K562 (cell line): Measurements from ENCODE around the gene AURKB. TPM values are rescaled to one million over a fixed set of nuclear protein-coding genes. Genes with fewer than 3 reads are reported as not detected.

ENCODE experiments used
- microRNA counts: library from miRNA; unstranded; fragments of <30 nt; microRNA quantifications from one replicate; lab custom pipeline; 2016
- microRNA-seq: library from miRNA; unstranded; fragments of <30 nt; microRNA quantifications from one replicate; pipeline ENCODE4, GENCODE V29; 2018; ENCODE audit warnings: borderline microRNAs expressed
- polyA plus RNA-seq, 8 experiments: library from polyadenylated mRNA; depleted of rRNA in 4 of 8; stranded (reverse) in 5 of 8; unstranded in 3 of 8; fragments of >200 nt; fragmentation: Nextera tagmentation in 2 of 8; fragmentation: Illumina TruSeq in 1 of 8; extraction: Ambion mirVana in 2 of 8; extraction: Trizol in 1 of 8; gene quantifications; 2 replicates each; pipeline versions ENCODE4 v1.2.1 to v1.2.3, GENCODE V29; 2011 to 2014; ENCODE audit warnings: inconsistent platforms in 1 of 8, missing spikeins in 1 of 8
- total RNA-seq, 7 experiments: library from RNA; depleted of rRNA in 6 of 7; stranded (reverse); fragments of >200 nt in 6 of 7; fragmentation: Illumina TruSeq in 2 of 7; extraction: Trizol in 2 of 7; gene quantifications; 2 replicates each; pipeline versions ENCODE4 v1.2.1 to v1.2.3, GENCODE V29; 2011 to 2021; ENCODE audit warnings: low replicate concordance in 1 of 7

Gene AURKB
- total and polyA plus RNA-seq, 9 of the 15 experiments (the other 6 are each of a cell fraction or from before 2014, with no cell fraction given), result 27.2 to 114 (median 74.8) TPM

MicroRNAs encoded within 50 kb of the gene (microRNA counts, 767-probe panel; counts per million panel counts)
- microRNA hsa-miR-4521 (lab: Ali Mortazavi, UCI), result not detected

Small RNAs within 50 kb of the gene (microRNA-seq; reads per million reads assigned to microRNA genes)
- gene MIR4521, result 819 reads per million, percentile 91 among the genes with 10 or more reads in this experiment

Other genes with a start within 250 kb of the AURKB start
Only the 7 nearest of the 18 such genes appear.
- 4.5 and 10.5 TPM in 2 replicates for gene PER1, start 58.2 kb downstream of the AURKB start, total RNA-seq (2014; rRNA removed)
- 1.3 and 2.1 TPM in 2 replicates for gene PER1, start 58.2 kb downstream of the AURKB start, total RNA-seq (2014; rRNA removed; fragmentation: Illumina TruSeq; extraction: Trizol)
- 1.6 and 2.0 TPM in 2 replicates for gene PER1, start 58.2 kb downstream of the AURKB start, total RNA-seq (2015; rRNA removed; fragmentation: Illumina TruSeq; extraction: Trizol)
- 24.4 and 26.0 TPM in 2 replicates for gene PER1, start 58.2 kb downstream of the AURKB start, total RNA-seq (2021)
- gene PER1, start 58.2 kb downstream of the AURKB start, polyA plus RNA-seq (2011; rRNA removed), result 3.4 and 11.1 TPM in 2 replicates
- gene PER1, start 58.2 kb downstream of the AURKB start, polyA plus RNA-seq (2014; fragmentation: Illumina TruSeq; extraction: Trizol), result 6.7 and 11.2 TPM in 2 replicates
- gene PER1, start 58.2 kb downstream of the AURKB start, polyA plus RNA-seq (2014; fragmentation: Nextera tagmentation; extraction: Ambion mirVana), result under 1 TPM; 0.13 to 0.25 TPM
- gene PER1, start 58.2 kb downstream of the AURKB start, polyA plus RNA-seq (2014; rRNA removed), result 11.0 TPM in 2 replicates
- 5.9 and 6.0 TPM in 2 replicates for gene VAMP2, start 47.6 kb downstream of the AURKB start, total RNA-seq (2014; rRNA removed)
- gene VAMP2, start 47.6 kb downstream of the AURKB start, total RNA-seq (2014; rRNA removed; fragmentation: Illumina TruSeq; extraction: Trizol), result 4.8 and 5.5 TPM in 2 replicates
- 4.4 and 4.9 TPM in 2 replicates for gene VAMP2, start 47.6 kb downstream of the AURKB start, total RNA-seq (2015; rRNA removed; fragmentation: Illumina TruSeq; extraction: Trizol)
- gene VAMP2, start 47.6 kb downstream of the AURKB start, total RNA-seq (2021), result 17.5 and 23.4 TPM in 2 replicates
- 13.4 and 22.8 TPM in 2 replicates for gene VAMP2, start 47.6 kb downstream of the AURKB start, polyA plus RNA-seq (2011; rRNA removed)
- 28.1 and 31.8 TPM in 2 replicates for gene VAMP2, start 47.6 kb downstream of the AURKB start, polyA plus RNA-seq (2014; fragmentation: Illumina TruSeq; extraction: Trizol)
- 1 to 10 TPM; 2.3 to 3.2 TPM for gene VAMP2, start 47.6 kb downstream of the AURKB start, polyA plus RNA-seq (2014; fragmentation: Nextera tagmentation; extraction: Ambion mirVana)
- gene VAMP2, start 47.6 kb downstream of the AURKB start, polyA plus RNA-seq (2014; rRNA removed), result 22.9 and 23.3 TPM in 2 replicates
- gene TMEM107, start 34.2 kb downstream of the AURKB start, total RNA-seq (2014; rRNA removed), result 11.4 and 15.5 TPM in 2 replicates
- gene TMEM107, start 34.2 kb downstream of the AURKB start, total RNA-seq (2014; rRNA removed; fragmentation: Illumina TruSeq; extraction: Trizol), result 24.0 and 28.1 TPM in 2 replicates
- gene TMEM107, start 34.2 kb downstream of the AURKB start, total RNA-seq (2015; rRNA removed; fragmentation: Illumina TruSeq; extraction: Trizol), result 16.8 and 16.9 TPM in 2 replicates
- gene TMEM107, start 34.2 kb downstream of the AURKB start, total RNA-seq (2021), result 16.3 and 16.8 TPM in 2 replicates
- gene TMEM107, start 34.2 kb downstream of the AURKB start, polyA plus RNA-seq (2011; rRNA removed), result 23.1 and 26.2 TPM in 2 replicates
- gene TMEM107, start 34.2 kb downstream of the AURKB start, polyA plus RNA-seq (2014; fragmentation: Illumina TruSeq; extraction: Trizol), result 7.1 and 9.7 TPM in 2 replicates
- 10 to 100 TPM; 17.4 to 19.5 TPM for gene TMEM107, start 34.2 kb downstream of the AURKB start, polyA plus RNA-seq (2014; fragmentation: Nextera tagmentation; extraction: Ambion mirVana)
- 12.5 and 16.7 TPM in 2 replicates for gene TMEM107, start 34.2 kb downstream of the AURKB start, polyA plus RNA-seq (2014; rRNA removed)
- gene BORCS6, start 20.4 kb downstream of the AURKB start, total RNA-seq (2014; rRNA removed), result 7.4 and 8.6 TPM in 2 replicates
- gene BORCS6, start 20.4 kb downstream of the AURKB start, total RNA-seq (2014; rRNA removed; fragmentation: Illumina TruSeq; extraction: Trizol), result 0.61 and 1.1 TPM in 2 replicates
- gene BORCS6, start 20.4 kb downstream of the AURKB start, total RNA-seq (2015; rRNA removed; fragmentation: Illumina TruSeq; extraction: Trizol), result 2.6 and 2.7 TPM in 2 replicates
- gene BORCS6, start 20.4 kb downstream of the AURKB start, total RNA-seq (2021), result 5.4 and 6.5 TPM in 2 replicates
- 2.3 and 2.9 TPM in 2 replicates for gene BORCS6, start 20.4 kb downstream of the AURKB start, polyA plus RNA-seq (2011; rRNA removed)
- 1.7 and 2.5 TPM in 2 replicates for gene BORCS6, start 20.4 kb downstream of the AURKB start, polyA plus RNA-seq (2014; fragmentation: Illumina TruSeq; extraction: Trizol)
- gene BORCS6, start 20.4 kb downstream of the AURKB start, polyA plus RNA-seq (2014; fragmentation: Nextera tagmentation; extraction: Ambion mirVana), result under 1 TPM; 0.01 to 0.08 TPM
- 3.5 and 4.1 TPM in 2 replicates for gene BORCS6, start 20.4 kb downstream of the AURKB start, polyA plus RNA-seq (2014; rRNA removed)
- 5.7 and 9.6 TPM in 2 replicates for gene CTC1, start 37.5 kb upstream of the AURKB start, total RNA-seq (2014; rRNA removed)
- gene CTC1, start 37.5 kb upstream of the AURKB start, total RNA-seq (2014; rRNA removed; fragmentation: Illumina TruSeq; extraction: Trizol), result 6.7 and 9.3 TPM in 2 replicates
- gene CTC1, start 37.5 kb upstream of the AURKB start, total RNA-seq (2015; rRNA removed; fragmentation: Illumina TruSeq; extraction: Trizol), result 3.8 and 5.8 TPM in 2 replicates
- gene CTC1, start 37.5 kb upstream of the AURKB start, total RNA-seq (2021), result 29.7 and 32.8 TPM in 2 replicates
- gene CTC1, start 37.5 kb upstream of the AURKB start, polyA plus RNA-seq (2011; rRNA removed), result 9.6 and 15.3 TPM in 2 replicates
- gene CTC1, start 37.5 kb upstream of the AURKB start, polyA plus RNA-seq (2014; fragmentation: Illumina TruSeq; extraction: Trizol), result 19.8 and 20.8 TPM in 2 replicates
- 1 to 10 TPM; 3.1 to 5.1 TPM for gene CTC1, start 37.5 kb upstream of the AURKB start, polyA plus RNA-seq (2014; fragmentation: Nextera tagmentation; extraction: Ambion mirVana)
- gene CTC1, start 37.5 kb upstream of the AURKB start, polyA plus RNA-seq (2014; rRNA removed), result 14.1 and 21.4 TPM in 2 replicates
- gene PFAS, start 38.7 kb upstream of the AURKB start, total RNA-seq (2014; rRNA removed), result 59.2 and 69.0 TPM in 2 replicates
- 36.2 and 43.9 TPM in 2 replicates for gene PFAS, start 38.7 kb upstream of the AURKB start, total RNA-seq (2014; rRNA removed; fragmentation: Illumina TruSeq; extraction: Trizol)
- 33.6 and 33.7 TPM in 2 replicates for gene PFAS, start 38.7 kb upstream of the AURKB start, total RNA-seq (2015; rRNA removed; fragmentation: Illumina TruSeq; extraction: Trizol)
- gene PFAS, start 38.7 kb upstream of the AURKB start, total RNA-seq (2021), result 128 and 131 TPM in 2 replicates
- gene PFAS, start 38.7 kb upstream of the AURKB start, polyA plus RNA-seq (2011; rRNA removed), result 27.3 and 39.8 TPM in 2 replicates
- 44.8 and 50.5 TPM in 2 replicates for gene PFAS, start 38.7 kb upstream of the AURKB start, polyA plus RNA-seq (2014; fragmentation: Illumina TruSeq; extraction: Trizol)
- 10 to 100 TPM; 11.6 to 18.2 TPM for gene PFAS, start 38.7 kb upstream of the AURKB start, polyA plus RNA-seq (2014; fragmentation: Nextera tagmentation; extraction: Ambion mirVana)
- 46.9 and 53.3 TPM in 2 replicates for gene PFAS, start 38.7 kb upstream of the AURKB start, polyA plus RNA-seq (2014; rRNA removed)
- 15.4 and 18.4 TPM in 2 replicates for gene RANGRF, start 78.1 kb upstream of the AURKB start, total RNA-seq (2014; rRNA removed)
- gene RANGRF, start 78.1 kb upstream of the AURKB start, total RNA-seq (2014; rRNA removed; fragmentation: Illumina TruSeq; extraction: Trizol), result 7.2 and 7.6 TPM in 2 replicates
- 10.1 and 11.6 TPM in 2 replicates for gene RANGRF, start 78.1 kb upstream of the AURKB start, total RNA-seq (2015; rRNA removed; fragmentation: Illumina TruSeq; extraction: Trizol)
- gene RANGRF, start 78.1 kb upstream of the AURKB start, total RNA-seq (2021), result 17.3 and 17.6 TPM in 2 replicates
- 14.7 and 17.0 TPM in 2 replicates for gene RANGRF, start 78.1 kb upstream of the AURKB start, polyA plus RNA-seq (2011; rRNA removed)
- gene RANGRF, start 78.1 kb upstream of the AURKB start, polyA plus RNA-seq (2014; fragmentation: Illumina TruSeq; extraction: Trizol), result 23.3 TPM in 2 replicates
- 10 to 100 TPM; 48.7 to 60.0 TPM for gene RANGRF, start 78.1 kb upstream of the AURKB start, polyA plus RNA-seq (2014; fragmentation: Nextera tagmentation; extraction: Ambion mirVana)
- gene RANGRF, start 78.1 kb upstream of the AURKB start, polyA plus RNA-seq (2014; rRNA removed), result 16.0 and 20.6 TPM in 2 replicates